ENCODE data around the gene NEB. TPM values are rescaled to one million over a fixed set of nuclear protein-coding genes. Genes with fewer than 3 reads are reported as not detected.

NEB gene
- total and polyA plus RNA-seq, 7 experiments from 2014 or later = 0.14 to 1.9 (median 0.75) TPM

- DNase-seq (peak in 1 of 9 donors; percentile 1), ATAC-seq (no peak)
- peak overlapping the region; percentile 69 for H3K27ac ChIP-seq (ENCODE audit: low read depth, low read length)
- Mint-ChIP-seq H3K27ac (peak overlapping the region in 8 of 9 donors; percentile 74 to 97 (median 94)), H3K27me3 (no peaks in the 10 kb centered on the region), H3K4me3 (peak overlapping the region in 3 of 10 donors; percentile 82 to 88 (median 85)), H3K4me1 (peaks cover 32 to 55% (median 38%) of the 10 kb centered on the region in 7 donors), H3K36me3 (peaks cover 0 to 13% (median 3%) of the 10 kb centered on the region in 5 donors), H3K9me3 (peaks cover 0 to 15% (median 5%) of the 10 kb centered on the region in 11 donors)
- intact Hi-C loops (cut with micrococcal nuclease) = loop anchor here (5.0 to 10.0 kb wide), 3 partner anchors 354 to 1078 kb away; partner anchors contain the start of genes ARL6IP6 (in 1 of the 2), NMI (in 1 of the 2), PRPF40A (in 1 of the 2) and STAM2 (in 1 of the 2)
- peaks cover 33 to 40% of the 10 kb centered on the region in 2 donors for H3K4me1 ChIP-seq (ENCODE audit: control insufficient read depth in 2 of 2, insufficient read depth in 2 of 2, low read length in 2 of 2)
- H3K9me3 ChIP-seq (ENCODE audit: control insufficient read depth in 2 of 3, low read length in 3 of 3) = no peaks in the 10 kb centered on the region
- ChIA-PET CTCF (interaction anchor here (1.6 kb wide), 1 partner anchor 189 kb away, joined by 6 read pairs; the partner anchor contains the start of gene ARL5A), POLR2A (interaction anchor here (3.4 kb wide), 1 partner anchor 189 kb away, joined by 22 read pairs; the partner anchor contains the start of gene ARL5A)
- H3K27me3 ChIP-seq (ENCODE audit: control insufficient read depth in 2 of 2, insufficient read depth in 2 of 2, low read length in 2 of 2) = no peaks in the 10 kb centered on the region
- H3K4me3 ChIP-seq (ENCODE audit: low read length) = peak overlapping the region; percentile 36
- H3K36me3 ChIP-seq (ENCODE audit: control insufficient read depth in 2 of 3, insufficient read depth in 3 of 3, low read length in 3 of 3) = no peaks in the 10 kb centered on the region
Observed at GRCh38 chr2:151638990-151639389, 95.3 kb downstream of the NEB start.

- ChIA-PET CTCF (interaction anchor here (1.6 kb wide), 1 partner anchor 189 kb away, joined by 6 read pairs; the partner anchor contains the start of gene ARL5A), POLR2A (interaction anchor here (0.7 to 3.4 kb wide), 2 partner anchors 190 to 332 kb away, joined by 5 to 22 read pairs; partner anchors contain the start of gene ARL5A)
- Histone ChIP-seq H3K9me3 (ENCODE audit: control insufficient read depth in 2 of 3, low read length in 3 of 3) (no peaks in the 10 kb centered on the region), H3K36me3 (ENCODE audit: control insufficient read depth in 2 of 3, insufficient read depth in 3 of 3, low read length in 3 of 3) (no peaks in the 10 kb centered on the region), H3K4me1 (ENCODE audit: control insufficient read depth in 2 of 2, insufficient read depth in 2 of 2, low read length in 2 of 2) (peaks cover 33 to 40% of the 10 kb centered on the region in 2 donors), H3K27me3 (ENCODE audit: control insufficient read depth in 2 of 2, insufficient read depth in 2 of 2, low read length in 2 of 2) (no peaks in the 10 kb centered on the region), H3K4me3 (ENCODE audit: low read length) (peak overlapping the region; percentile 42), H3K27ac (ENCODE audit: low read depth, low read length) (peak overlapping the region; percentile 69)
- peaks cover 0 to 18% (median 6%) of the 10 kb centered on the region in 11 donors for H3K9me3 Mint-ChIP-seq
- peak overlapping the region; percentile 18 to 89 (median 84) for H3K4me3 Mint-ChIP-seq
- H3K4me1 Mint-ChIP-seq = peaks cover 32 to 57% (median 38%) of the 10 kb centered on the region in 7 donors
- intact Hi-C loops (cut with micrococcal nuclease) = loop anchor here (5.0 to 10.0 kb wide), 3 partner anchors 354 to 1079 kb away; partner anchors contain the start of genes ARL6IP6 (in 1 of the 2), NMI (in 1 of the 2), PRPF40A (in 1 of the 2) and STAM2 (in 1 of the 2)
- peak overlapping the region; percentile 90 to 97 (median 94) for H3K27ac Mint-ChIP-seq
- peaks cover 0 to 14% (median 4%) of the 10 kb centered on the region in 5 donors for H3K36me3 Mint-ChIP-seq
- DNase-seq = peak in 8 of 9 donors; percentile 23 to 66 (median 52)
- peak; percentile 59 for ATAC-seq
- no peaks in the 10 kb centered on the region for H3K27me3 Mint-ChIP-seq
Observed at GRCh38 chr2:151638191-151638933, 95.9 kb downstream of the NEB start.

- Histone ChIP-seq H3K4me3 (ENCODE audit: low read length) (peak overlapping the region; percentile 42), H3K4me1 (ENCODE audit: control insufficient read depth in 2 of 2, insufficient read depth in 2 of 2, low read length in 2 of 2) (peaks cover 33 to 40% of the 10 kb centered on the region in 2 donors), H3K36me3 (ENCODE audit: control insufficient read depth in 2 of 3, insufficient read depth in 3 of 3, low read length in 3 of 3) (no peaks in the 10 kb centered on the region), H3K27ac (ENCODE audit: low read depth, low read length) (peak overlapping the region; percentile 69), H3K9me3 (ENCODE audit: control insufficient read depth in 2 of 3, low read length in 3 of 3) (no peaks in the 10 kb centered on the region), H3K27me3 (ENCODE audit: control insufficient read depth in 2 of 2, insufficient read depth in 2 of 2, low read length in 2 of 2) (no peaks in the 10 kb centered on the region)
- Mint-ChIP-seq H3K4me1 (peaks cover 36 to 57% (median 38%) of the 10 kb centered on the region in 7 donors), H3K9me3 (peaks cover 0 to 18% (median 6%) of the 10 kb centered on the region in 11 donors), H3K27ac (peak overlapping the region; percentile 90 to 97 (median 94)), H3K27me3 (no peaks in the 10 kb centered on the region), H3K36me3 (peaks cover 0 to 14% (median 4%) of the 10 kb centered on the region in 5 donors), H3K4me3 (peak overlapping the region; percentile 77 to 89 (median 84))
- CTCF ChIA-PET = interaction anchor here (1.1 to 1.6 kb wide), 2 partner anchors 14 to 190 kb away, joined by 4 to 6 read pairs; partner anchors contain the start of gene ARL5A
- intact Hi-C loops (cut with micrococcal nuclease) = loop anchor here (1.0 to 10.0 kb wide), 6 partner anchors 171 to 1080 kb away; partner anchors contain the start of genes ARL5A (in 2 of the 2), PRPF40A (in 2 of the 2), ARL6IP6 (in 1 of the 2) and NMI (in 1 of the 2)
- DNase-seq = peak; percentile 11 to 74 (median 64)
- POLR2A ChIA-PET = interaction anchor here (3.4 kb wide), 1 partner anchor 191 kb away, joined by 22 read pairs; the partner anchor contains the start of gene ARL5A
- peak; percentile 95 for ATAC-seq
Observed at GRCh38 chr2:151637271-151637781, 97.0 kb downstream of the NEB start.

- no peaks in the 10 kb centered on the region for H3K27me3 ChIP-seq (ENCODE audit: control insufficient read depth in 2 of 2, insufficient read depth in 2 of 2, low read length in 2 of 2)
- peaks cover 33 to 35% of the 10 kb centered on the region in 2 donors for H3K4me1 ChIP-seq (ENCODE audit: control insufficient read depth in 2 of 2, insufficient read depth in 2 of 2, low read length in 2 of 2)
- intact Hi-C loops (cut with micrococcal nuclease) = loop anchor here (5.0 to 10.0 kb wide), 3 partner anchors 350 to 1082 kb away; partner anchors contain the start of genes ARL6IP6 (in 1 of the 2), NMI (in 1 of the 2), PRPF40A (in 1 of the 2) and STAM2 (in 1 of the 2)
- no peaks in the 10 kb centered on the region for H3K27me3 Mint-ChIP-seq
- H3K4me1 Mint-ChIP-seq = peaks cover 31 to 51% (median 37%) of the 10 kb centered on the region in 7 donors
- POLR2A ChIA-PET = no interaction called here
- H3K9me3 Mint-ChIP-seq = peaks cover 0 to 18% (median 6%) of the 10 kb centered on the region in 11 donors
- DNase-seq = no peak
- H3K36me3 Mint-ChIP-seq = peaks cover 0 to 14% (median 4%) of the 10 kb centered on the region in 5 donors
- H3K4me3 Mint-ChIP-seq = peak overlapping the region in 1 of 10 donors; percentile 32
- ATAC-seq = no peak
- H3K4me3 ChIP-seq (ENCODE audit: low read length) = no peak overlapping the region
- peak overlapping the region in 1 of 9 donors; percentile 6 for H3K27ac Mint-ChIP-seq
- no peak overlapping the region for H3K27ac ChIP-seq (ENCODE audit: low read depth, low read length)
- no peaks in the 10 kb centered on the region for H3K9me3 ChIP-seq (ENCODE audit: control insufficient read depth in 2 of 3, low read length in 3 of 3)
- H3K36me3 ChIP-seq (ENCODE audit: control insufficient read depth in 2 of 3, insufficient read depth in 3 of 3, low read length in 3 of 3) = no peaks in the 10 kb centered on the region
- CTCF ChIA-PET = no interaction called here
Observed at GRCh38 chr2:151634736-151635467, 99.4 kb downstream of the NEB start.

GRCh38 chr2:151632993-151633565 lies 101.2 kb downstream of the NEB start:
- H3K27me3 ChIP-seq (ENCODE audit: control insufficient read depth in 2 of 2, insufficient read depth in 2 of 2, low read length in 2 of 2) = no peaks in the 10 kb centered on the region
- intact Hi-C loops (cut with micrococcal nuclease) = loop anchor here (1.0 to 10.0 kb wide), 2 partner anchors 18 to 348 kb away; partner anchors contain the start of gene NMI (in 1 of the 2)
- no peak overlapping the region for H3K4me3 Mint-ChIP-seq
- H3K36me3 ChIP-seq (ENCODE audit: control insufficient read depth in 2 of 3, insufficient read depth in 3 of 3, low read length in 3 of 3) = no peaks in the 10 kb centered on the region
- ChIA-PET POLR2A (interaction anchor here (1.5 kb wide), 1 partner anchor 11 kb away, joined by 3 read pairs; no protein-coding TSS in a partner anchor), CTCF (no interaction called here)
- peaks cover 0 to 18% (median 6%) of the 10 kb centered on the region in 11 donors for H3K9me3 Mint-ChIP-seq
- H3K27ac ChIP-seq (ENCODE audit: low read depth, low read length) = no peak overlapping the region
- no peaks in the 10 kb centered on the region for H3K27me3 Mint-ChIP-seq
- peaks cover 0 to 14% (median 8%) of the 10 kb centered on the region in 5 donors for H3K36me3 Mint-ChIP-seq
- ATAC-seq (no peak), DNase-seq (no peak)
- no peak overlapping the region for H3K27ac Mint-ChIP-seq
- no peaks in the 10 kb centered on the region for H3K9me3 ChIP-seq (ENCODE audit: control insufficient read depth in 2 of 3, low read length in 3 of 3)
- no peak overlapping the region for H3K4me3 ChIP-seq (ENCODE audit: low read length)
- H3K4me1 Mint-ChIP-seq = peaks cover 13 to 33% (median 24%) of the 10 kb centered on the region in 7 donors
- H3K4me1 ChIP-seq (ENCODE audit: control insufficient read depth in 2 of 2, insufficient read depth in 2 of 2, low read length in 2 of 2) = peaks cover 16 to 17% of the 10 kb centered on the region in 2 donors

Data from naive thymus-derived CD4-positive, alpha-beta T cell (primary cell).